ENCODE measurements around the gene INKA1.

DNA sequence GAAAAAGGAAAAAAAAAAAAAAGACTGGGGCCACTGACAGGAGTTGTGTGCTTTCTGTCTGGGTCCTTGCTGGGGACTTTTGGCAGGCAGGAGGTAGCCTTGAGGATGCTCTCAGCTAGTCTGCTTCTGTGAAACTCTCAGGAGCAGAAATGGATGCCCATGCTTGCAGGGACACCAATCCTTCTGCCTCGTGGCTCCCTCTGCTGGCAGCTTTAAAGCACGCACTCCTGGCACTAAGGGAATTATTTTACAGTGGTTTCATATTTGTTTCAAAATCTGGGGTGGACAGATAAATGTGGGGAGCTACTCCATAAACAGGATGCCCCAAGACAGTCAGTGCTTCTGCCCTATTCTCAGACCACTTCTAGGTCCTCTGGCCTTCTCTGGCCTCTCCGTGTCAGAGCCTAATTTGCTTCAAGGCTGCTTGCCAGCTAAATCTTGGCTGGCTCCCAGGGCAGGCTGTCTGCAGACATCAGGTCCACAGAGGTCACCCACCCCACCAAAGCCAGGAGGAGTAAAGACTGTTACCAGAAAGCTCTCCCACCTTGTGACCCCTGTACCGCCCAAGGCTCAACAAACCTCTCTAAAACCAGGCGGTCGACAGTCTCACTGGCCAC, 36.2 kb downstream of the INKA1 start:
- TF ChIP-seq, protein P1, sequence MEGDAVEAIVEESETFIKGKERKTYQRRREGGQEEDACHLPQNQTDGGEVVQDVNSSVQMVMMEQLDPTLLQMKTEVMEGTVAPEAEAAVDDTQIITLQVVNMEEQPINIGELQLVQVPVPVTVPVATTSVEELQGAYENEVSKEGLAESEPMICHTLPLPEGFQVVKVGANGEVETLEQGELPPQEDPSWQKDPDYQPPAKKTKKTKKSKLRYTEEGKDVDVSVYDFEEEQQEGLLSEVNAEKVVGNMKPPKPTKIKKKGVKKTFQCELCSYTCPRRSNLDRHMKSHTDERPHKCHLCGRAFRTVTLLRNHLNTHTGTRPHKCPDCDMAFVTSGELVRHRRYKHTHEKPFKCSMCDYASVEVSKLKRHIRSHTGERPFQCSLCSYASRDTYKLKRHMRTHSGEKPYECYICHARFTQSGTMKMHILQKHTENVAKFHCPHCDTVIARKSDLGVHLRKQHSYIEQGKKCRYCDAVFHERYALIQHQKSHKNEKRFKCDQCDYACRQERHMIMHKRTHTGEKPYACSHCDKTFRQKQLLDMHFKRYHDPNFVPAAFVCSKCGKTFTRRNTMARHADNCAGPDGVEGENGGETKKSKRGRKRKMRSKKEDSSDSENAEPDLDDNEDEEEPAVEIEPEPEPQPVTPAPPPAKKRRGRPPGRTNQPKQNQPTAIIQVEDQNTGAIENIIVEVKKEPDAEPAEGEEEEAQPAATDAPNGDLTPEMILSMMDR (conservative IDR thresholded peaks at IDR 0.05; ENCODE audit: low read depth, low read length), result peak; percentile 97
- TF ChIP-seq EZH2 (IDR thresholded peaks at IDR 0.05; ENCODE audit: low read length, unreplicated experiment), result no peak
- TF ChIP-seq EZH2phosphoT487 (IDR thresholded peaks at IDR 0.05; ENCODE audit: borderline replicate concordance, low read length), result no peak

Data from PC-3 (cell line).